HG03135 (cell line): ENCODE results near the gene CFAP92.
A peak's percentile ranks its signal among the peaks of the same experiment; 100 is the strongest.
"Not testable (repeated sequence)": the region's sequence is repeated elsewhere in the genome, so short reads cannot be mapped to it uniquely, and the experiment has no call there.

Experiments used
- ATAC-seq: cut with Tn5 transposase; IDR thresholded peaks from one replicate; pipeline ENCODE4 v1.9.1; 2021; ENCODE audit warnings: mild to moderate bottlenecking, moderate library complexity; ENCODE audit not compliant: unreplicated experiment

Gene CFAP92

DNA sequence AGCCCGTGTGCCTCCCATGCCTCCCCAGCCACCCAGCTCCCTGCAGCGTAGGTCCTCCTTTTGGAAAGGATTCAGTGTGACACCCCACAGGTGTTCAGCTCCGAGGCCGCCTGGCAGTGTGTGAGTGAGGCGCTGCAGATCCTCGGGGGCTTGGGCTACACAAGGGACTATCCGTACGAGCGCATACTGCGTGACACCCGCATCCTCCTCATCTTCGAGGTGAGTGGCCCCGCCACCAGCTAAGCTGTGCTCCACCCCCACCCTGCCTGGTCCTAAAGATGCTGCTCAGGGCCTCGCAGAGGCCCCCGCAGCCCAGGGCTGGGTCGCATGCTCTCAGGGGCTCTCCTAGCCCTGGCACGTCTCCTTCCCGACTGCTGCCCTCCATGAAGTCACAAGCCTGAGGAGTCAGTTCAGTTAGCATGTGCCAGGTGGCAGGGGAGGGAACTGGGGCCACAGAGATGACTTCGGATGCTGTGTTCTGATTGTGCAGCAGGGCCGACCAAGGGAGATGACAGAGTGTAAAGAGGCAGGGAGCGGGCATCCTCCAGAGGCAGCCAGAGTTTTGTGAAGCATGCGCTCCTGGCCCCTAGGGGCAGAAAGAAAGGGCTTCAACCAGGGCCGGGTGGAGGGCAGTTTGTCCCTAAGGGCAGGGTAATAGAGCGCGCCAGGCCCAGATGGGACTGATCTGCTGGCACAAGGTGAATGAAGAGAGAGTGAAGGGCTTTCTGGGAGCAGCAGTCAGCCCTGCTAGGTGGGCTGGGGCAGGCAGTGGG is 87.7 kb downstream of the CFAP92 start:
- ATAC-seq = no peak

DNA sequence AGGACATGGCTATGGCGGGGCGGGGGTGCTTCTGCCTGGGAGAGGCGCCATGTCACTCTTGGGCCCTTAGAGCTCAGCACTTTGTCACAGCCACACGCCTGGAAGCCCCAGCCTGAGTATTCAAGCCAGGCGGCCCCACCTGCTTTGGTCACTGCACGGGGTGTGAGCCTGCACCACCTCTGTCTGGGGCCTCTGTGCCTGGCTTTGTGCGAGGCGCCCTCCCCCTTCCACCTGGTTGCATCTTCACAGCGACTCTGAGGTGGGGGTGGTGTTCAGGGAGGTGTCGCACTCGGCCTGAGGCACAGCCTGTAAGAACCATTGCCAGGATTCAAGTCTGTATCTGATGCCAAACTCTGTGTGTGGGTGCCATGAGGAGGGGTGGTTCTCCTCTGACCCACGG is 90.4 kb downstream of the CFAP92 start:
- ATAC-seq = no peak

DNA sequence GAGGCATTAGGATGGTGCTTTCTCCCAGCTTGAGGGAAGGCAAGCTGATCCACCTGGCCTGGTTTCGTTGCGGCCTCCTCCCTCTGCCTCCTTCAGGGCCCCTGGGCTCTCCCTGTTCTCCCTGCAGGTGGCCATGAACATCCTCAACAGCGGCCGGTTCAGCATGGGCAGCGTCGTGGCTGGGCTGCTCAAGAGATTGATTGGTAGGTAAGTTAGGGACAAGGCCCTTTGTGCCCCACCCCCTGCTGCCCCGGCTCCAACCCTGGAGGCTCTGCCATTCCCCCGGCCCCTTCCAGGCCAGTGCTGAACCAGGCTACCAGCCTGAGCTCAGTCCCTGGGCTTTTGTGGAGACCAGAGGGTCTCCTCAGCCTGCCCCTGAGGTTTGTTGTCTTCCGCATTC is 91.5 kb downstream of the CFAP92 start:
- ATAC-seq = no peak

DNA sequence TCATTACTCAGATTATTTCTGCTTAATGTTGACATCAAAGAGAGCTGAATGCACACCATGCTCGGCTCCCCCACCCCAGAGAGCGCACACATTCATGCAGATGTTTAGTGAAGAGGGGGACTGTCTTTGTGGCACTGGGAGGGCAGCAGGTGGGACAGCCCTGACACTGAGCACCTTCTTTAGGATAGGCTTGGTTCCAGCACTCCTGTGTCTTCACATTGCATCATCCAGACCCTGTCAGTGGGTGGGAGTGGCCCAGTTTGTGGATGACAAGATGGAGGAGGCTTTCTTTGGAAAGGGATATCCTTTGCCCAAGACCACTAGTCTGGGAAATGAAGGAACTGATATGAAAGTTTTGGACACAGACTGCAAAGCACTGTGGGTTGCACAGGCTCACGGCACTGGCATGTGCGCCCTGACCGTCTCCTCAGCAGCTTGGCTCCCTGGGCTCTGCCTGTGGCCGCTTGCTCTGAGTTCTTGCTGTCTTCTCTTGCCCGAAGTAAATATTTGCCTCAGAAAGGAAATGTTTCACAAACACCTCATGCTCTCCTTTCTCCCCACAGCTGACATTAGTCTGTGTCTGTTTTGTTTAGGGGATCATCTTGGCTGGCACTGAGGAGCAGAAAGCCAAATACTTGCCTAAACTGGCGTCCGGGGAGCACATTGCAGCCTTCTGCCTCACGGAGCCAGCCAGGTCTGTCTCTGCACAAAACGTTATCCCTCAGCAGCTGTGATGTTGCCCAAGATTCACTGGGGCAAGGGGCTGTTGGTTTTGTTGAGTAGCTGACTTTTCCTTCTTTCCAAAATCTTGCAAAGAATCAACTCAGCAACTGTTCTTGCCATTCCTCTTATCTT is 97.8 kb downstream of the CFAP92 start:
- no peak for ATAC-seq

DNA sequence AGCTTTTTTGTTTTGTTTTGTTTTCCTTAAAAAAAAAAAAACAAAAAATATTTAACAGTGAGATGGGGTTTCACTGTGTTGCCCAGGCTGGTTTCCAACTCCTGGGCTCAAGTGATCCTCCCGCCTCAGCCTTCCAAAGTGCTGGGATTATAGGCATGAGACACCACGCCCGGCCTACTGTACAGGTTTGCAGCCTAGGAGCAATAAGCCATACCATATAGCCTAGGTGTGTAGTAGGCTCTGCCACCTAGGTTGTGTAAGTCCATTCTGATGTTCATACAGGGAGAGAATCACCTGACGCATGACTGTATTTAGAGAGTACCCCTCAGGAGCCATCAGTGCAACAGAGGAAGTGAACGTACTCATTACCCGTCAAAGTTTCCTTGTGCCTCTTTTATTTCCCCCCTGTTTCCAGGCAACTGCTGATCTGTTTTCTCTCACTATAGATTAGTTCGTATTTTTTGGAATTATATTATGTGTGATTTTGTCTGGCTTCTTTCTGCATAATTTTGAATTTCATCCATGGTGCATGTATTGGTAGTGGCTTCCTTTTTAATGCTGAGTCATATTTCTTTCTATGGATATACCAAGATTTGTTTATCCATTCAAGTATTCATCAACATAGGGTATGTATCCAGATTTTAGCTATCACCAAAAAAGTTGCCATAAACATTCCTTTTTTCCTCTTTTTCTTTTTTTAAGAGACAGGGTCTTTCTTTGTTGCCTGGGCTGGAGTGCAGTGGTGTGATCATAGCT is 104.6 kb downstream of the CFAP92 start:
- no peak for ATAC-seq

DNA sequence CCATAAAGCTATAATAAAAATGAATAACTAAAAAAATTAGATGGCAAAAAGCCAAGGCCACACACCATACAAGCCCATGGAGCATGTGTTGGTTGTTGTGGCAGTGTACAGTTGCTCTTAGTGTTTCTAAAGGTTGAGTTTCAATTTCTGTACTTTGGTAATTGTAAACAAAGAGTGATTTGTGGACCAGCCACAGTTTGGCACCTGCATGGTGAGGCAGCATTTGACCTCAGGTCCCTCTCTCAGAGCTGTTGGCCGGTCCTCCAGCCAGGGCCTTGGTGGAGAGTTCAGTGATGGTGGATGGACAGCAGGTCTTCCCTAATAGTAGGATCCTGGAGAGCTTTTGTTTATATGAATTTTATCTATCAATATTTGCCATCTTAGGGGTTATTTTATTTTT is 108.9 kb downstream of the CFAP92 start:
- no peak for ATAC-seq

DNA sequence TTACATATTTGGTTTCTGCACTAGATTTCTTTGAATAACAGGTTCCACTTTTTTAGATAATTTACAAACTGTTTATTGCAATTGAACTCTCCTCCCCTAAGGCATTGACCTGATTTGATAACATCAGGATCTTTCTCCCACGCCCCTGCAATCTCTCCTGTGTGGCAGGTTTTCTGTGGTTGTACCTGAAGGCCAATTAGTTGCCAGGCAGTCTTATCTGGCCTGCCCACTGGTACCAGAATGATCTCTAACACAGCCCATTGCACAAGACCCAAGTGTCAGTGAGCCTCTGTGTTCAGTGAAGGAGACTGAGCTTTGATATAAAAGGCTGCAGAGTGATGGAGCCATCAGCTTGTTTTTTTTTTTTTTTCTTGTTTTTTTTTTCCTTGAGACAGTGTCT is 111.2 kb downstream of the CFAP92 start:
- no peak for ATAC-seq

DNA sequence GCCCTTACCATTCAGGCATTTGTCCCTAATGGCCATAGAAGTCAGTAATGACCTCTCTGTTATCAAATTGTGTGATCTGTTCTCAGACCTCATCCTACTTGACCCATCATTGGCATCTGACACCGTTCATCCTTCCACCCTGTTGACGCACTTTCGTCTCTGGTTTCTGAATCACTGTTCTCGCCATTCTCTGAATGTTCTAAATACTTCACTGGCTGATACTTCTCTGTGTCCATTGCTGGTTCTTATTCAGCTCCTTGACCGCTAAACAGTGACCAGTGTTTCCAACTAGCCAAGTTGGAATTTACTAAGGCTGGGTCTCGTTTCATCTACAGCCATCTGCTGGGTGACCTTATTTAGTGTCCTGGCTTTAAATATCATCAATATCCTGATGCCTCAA is 112.3 kb downstream of the CFAP92 start:
- ATAC-seq = no peak

DNA sequence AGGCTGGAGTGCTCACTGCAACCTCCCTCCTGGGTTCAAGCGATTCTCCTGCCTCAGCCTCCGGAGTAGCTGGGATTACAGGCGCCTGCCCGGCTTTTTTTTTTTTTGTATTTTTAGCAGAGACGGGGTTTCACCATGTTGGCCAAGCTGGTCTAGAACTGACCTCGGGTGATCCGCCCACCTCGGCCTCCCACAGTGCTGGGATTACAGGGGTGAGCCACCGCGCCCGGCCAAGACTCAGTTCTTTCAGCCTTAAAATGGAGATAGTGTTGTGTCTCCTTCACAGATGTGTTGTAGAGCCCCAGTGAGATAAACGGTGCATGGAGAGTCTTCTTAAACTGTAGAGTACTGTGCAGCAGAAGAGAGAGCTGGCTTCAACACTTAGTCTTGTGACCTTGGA is 113.4 kb downstream of the CFAP92 start:
- not testable (repeated sequence) for ATAC-seq

DNA sequence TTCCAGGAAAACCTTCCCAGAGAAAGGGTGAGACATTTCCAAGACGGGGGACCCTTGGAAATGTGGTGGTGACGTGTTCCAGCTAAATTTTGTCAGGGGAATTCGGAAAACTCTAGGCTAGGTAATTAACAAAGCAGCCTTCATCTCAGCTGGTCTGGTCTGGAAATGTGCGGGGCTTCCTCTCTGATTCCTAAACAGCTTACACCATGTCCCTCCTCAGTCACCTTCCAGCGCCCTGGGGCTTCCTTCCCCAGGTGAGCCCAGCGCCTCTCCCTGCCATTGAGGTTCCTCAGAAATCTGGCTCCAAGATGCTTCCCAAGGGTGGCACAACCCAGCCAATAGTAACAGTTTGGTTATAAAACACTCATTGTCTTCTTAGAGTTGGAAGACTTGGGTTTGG is 113.9 kb downstream of the CFAP92 start:
- no peak for ATAC-seq

DNA sequence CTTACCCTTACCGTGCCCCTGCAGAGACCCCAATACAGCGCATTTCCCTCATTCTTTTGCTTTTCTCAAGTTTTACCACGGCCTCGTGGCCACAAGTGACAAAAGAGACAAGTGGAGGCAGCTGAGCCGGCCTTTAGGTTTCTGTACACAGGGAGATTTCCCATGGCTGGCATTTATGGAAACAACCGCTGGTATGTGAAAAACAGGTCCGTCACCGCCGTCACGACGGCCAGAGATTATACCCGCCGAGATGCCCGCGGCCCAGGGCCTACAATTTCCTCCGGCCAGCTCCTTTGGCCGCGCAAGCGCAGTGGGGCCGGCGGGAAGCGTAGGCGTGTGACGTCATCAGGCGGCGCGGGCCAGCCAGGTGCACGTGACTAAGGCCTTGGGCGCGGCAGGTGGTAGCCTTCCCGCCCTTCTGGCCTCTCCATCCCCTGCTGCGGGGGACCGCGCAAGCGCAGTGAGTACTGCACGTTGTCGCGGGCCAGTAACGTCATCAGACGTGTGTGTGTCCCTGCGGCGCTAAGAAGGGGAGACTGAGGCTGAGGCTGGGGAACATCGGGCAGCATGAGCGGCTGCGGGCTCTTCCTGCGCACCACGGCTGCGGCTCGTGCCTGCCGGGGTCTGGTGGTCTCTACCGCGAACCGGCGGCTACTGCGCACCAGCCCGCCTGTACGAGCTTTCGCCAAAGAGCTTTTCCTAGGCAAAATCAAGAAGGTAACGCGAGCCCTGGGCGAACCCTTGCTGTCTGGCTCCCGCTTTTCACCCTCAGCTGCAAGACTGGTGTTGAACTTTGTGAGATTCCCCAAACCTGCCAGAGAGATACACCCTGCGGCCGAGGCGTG is 114.5 kb downstream of the CFAP92 start, which contains the start of gene ACAD9:
ACAD9 (plus strand) TSS at position 496 of the 845 bp plus-strand sequence; CDS start at position 568, 72 bp downstream.
- peak; percentile 85 for ATAC-seq

DNA sequence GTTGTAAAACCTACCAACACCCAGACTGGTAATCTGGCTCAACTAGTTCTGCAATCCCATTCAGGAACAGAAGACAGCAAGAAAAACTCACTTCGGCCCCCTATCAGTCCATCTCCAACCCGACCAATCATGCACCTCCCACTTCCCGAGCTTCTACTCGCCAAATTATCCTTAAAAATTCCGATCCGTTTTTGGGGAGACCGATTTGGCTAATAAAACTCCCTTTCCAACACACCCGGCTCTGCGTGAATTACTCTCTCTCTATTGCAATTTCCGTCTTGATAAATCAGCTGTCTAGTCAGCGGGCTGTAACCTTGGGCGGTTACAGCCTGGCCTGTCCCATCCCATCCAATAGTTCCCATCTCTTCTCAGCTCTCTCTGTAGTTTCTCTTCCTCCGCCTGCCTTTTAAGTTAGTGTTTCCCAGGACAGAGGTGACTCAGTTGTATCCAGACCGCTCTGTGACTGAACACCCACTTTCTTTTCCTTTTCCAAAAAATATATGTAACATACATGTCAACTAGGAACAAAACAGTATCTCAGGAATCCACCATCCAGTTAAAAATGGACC is 115.2 kb downstream of the CFAP92 start:
- peak; percentile 5 for ATAC-seq

DNA sequence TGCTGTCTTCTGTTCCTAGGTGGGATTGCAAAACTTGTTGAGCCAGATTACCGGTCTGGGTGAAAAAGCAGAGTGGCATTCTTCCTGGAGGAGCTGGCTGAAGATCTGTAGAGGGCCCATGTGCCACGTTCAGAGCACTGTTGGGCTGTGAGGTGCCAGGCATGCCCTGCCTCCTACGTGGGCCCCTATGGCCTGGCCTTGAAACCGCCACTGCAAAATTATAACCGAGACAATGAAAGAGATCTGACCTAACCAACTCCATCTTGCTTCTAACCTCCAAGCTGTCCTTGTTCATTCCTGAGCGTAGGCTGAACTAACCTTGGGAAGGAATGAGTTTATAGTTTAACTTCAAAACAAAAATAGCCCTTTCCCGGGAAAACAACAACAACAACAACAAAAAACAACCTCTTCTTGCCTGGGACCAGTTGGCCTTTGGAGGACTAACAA is 115.8 kb downstream of the CFAP92 start:
- no peak for ATAC-seq

DNA sequence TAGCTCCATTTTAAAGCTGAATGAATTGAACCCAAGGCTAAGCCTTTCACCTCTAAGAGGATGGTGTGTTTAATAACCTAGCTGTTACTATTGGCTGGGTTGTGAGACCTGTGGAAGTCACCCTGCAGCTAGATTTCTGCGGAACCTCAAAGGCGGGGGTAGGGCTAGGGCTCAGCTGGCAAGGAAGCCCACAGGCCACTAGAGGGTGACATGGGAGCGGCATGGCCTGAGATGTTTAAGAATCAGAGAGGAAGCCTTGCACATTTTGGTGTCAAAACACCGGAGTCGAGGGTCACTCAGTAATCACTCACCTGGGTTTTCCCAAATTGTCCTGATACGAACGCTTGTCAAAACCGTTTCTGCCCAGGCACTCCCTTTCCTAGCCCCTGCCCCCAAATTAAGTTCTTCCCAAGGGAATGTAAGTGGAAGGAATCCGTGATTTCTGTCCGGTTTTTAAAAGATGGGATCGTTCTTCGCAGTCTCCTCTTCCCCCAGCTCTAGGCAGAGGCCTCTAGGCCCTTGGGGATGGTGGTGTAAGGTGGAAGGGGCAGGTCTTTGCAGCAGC is 118.2 kb downstream of the CFAP92 start:
- no peak for ATAC-seq

DNA sequence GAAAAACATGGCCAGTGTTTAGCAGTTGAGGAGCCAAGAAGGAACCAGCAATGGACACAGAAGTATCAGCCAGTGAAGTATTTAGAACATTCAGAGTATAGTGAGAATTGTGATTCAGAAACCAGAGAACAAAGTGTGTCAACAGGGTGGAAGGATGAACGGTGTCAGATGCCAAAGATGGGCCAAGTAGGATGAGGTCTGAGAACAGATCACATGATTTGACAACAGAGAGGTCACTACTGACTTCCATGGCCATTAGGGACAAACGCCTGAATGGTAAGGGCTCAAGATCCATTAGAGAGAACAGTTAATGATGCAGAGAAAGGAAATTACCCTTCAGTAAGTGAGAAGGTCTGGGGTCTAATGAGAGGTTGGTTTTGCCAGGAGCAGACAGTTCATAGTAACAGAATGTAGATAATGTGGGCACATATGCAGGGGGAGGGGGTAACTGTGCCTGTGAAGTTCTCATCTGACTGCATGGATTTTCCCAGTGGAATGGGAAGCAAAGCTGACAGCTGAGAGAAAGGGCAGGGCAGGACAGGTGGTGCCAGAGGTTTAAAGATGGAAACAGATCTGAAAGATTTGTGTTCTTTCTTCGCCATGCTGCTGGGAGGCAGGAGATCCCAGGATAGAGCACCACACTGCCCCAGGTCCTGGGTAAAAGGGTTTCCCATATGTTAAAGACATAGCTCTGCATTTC is 119.2 kb downstream of the CFAP92 start:
- no peak for ATAC-seq

DNA sequence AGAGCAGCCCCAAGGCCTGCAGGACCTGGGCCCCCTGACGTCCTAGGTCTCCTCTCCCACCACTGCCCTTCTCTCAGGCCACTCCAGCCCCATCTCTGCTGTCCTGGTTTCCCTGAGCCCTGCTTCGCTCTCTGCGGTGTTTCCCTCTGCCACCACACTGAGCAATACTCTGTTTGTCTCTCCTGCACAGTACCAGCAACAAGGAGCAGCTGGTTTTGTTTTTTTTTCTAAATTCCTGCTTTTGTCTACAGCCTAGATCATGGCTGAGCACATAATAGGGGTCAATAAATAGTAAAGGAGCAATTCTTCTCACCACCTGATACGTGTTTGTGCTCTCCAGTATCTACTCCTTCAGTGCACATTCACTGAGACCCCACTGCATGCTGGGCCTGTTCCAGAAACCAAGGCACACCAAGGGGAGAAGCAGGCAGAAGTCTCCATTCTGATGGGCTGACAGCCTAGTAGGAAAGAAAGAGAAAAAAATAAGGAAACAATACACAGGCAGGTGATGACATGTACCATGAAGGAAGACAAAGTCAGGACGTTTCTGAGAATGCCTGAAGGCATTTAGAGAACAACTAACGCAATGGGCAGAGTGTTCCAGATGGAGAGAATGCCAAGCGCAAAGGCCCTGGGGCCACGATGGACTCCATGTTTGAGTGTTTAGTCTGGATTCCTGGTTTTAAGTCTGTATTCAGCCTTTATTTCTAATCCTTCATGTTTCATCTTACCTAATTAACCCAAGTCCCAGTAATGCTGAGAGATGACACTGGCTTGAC is 120.4 kb downstream of the CFAP92 start:
- no peak for ATAC-seq

DNA sequence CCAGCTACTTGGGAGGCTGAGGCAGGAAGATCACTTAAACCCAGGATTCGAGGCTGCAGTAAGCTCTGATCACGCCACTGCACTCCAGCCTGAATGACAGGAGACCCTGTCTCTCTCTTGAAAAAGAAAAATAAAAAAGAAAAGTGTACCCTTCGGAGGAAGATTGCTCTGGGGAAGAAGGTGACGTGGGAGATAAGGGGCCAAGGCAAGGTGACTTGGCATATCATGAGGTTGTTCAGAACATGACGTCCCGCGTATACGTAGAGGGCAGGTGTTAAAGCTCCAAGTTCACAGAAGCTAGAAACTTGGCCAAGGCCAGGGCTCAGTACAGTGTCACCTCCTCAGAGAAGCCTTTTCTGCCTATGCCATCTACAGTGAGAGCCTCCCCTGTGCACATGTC is 121.1 kb downstream of the CFAP92 start:
- ATAC-seq = no peak

DNA sequence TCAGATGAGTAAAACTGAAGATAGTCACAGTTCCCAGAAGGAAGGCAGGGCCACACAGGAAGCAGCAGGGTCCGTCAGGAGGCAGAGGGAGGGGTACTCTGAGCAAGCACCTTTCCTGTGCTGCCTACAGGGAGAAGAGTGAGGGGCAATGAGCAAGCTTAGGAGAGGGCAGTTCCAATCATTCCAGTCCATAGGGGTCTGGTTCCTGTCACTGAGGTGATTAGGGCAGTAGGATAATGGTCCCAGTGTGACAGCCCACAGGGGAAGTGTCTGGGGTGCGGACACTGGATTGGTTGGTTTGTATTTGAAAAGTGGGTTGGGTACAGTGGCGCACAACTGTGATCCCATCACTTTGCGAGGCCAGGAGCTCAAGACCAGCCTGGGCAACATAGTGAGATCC is 121.6 kb downstream of the CFAP92 start:
- ATAC-seq = no peak
